HG02571 (cell line): ENCODE data around the gene SHLD1.

Source experiments
- ATAC-seq: cut with Tn5 transposase; IDR thresholded peaks from one replicate; pipeline ENCODE4 v1.9.1; 2021; ENCODE audit warnings: mild to moderate bottlenecking, moderate library complexity; ENCODE audit not compliant: unreplicated experiment

SHLD1 gene

GRCh38 chr20:5844063-5844681 lies 94.0 kb downstream of the SHLD1 start:
- peak; percentile 70 for ATAC-seq

GRCh38 chr20:5845681-5846615 lies 95.7 kb downstream of the SHLD1 start:
- ATAC-seq = no peak

- no peak for ATAC-seq
Measured at GRCh38 chr20:5848711-5849505, 98.7 kb downstream of the SHLD1 start.

GRCh38 chr20:5855939-5856338 lies 105.7 kb downstream of the SHLD1 start:
- ATAC-seq = no peak

GRCh38 chr20:5859608-5860007 lies 109.4 kb downstream of the SHLD1 start:
- no peak for ATAC-seq

- ATAC-seq = no peak
Measured at GRCh38 chr20:5862703-5863039, 112.5 kb downstream of the SHLD1 start.

- no peak for ATAC-seq
Measured at GRCh38 chr20:5863040-5863833, 113.0 kb downstream of the SHLD1 start.

GRCh38 chr20:5864428-5864827 lies 114.2 kb downstream of the SHLD1 start:
- no peak for ATAC-seq

- no peak for ATAC-seq
Measured at GRCh38 chr20:5864873-5865587, 114.8 kb downstream of the SHLD1 start.

GRCh38 chr20:5865604-5866003 lies 115.4 kb downstream of the SHLD1 start:
- ATAC-seq = no peak

GRCh38 chr20:5870568-5870981 lies 120.4 kb downstream of the SHLD1 start:
- no peak for ATAC-seq

- no peak for ATAC-seq
Measured at GRCh38 chr20:5871459-5872410, 121.5 kb downstream of the SHLD1 start.

- ATAC-seq = no peak
Measured at GRCh38 chr20:5877128-5877527, 126.9 kb downstream of the SHLD1 start.

GRCh38 chr20:5880326-5880725 lies 130.1 kb downstream of the SHLD1 start:
- no peak for ATAC-seq

GRCh38 chr20:5881703-5882102 lies 131.5 kb downstream of the SHLD1 start:
- ATAC-seq = no peak

- ATAC-seq = no peak
Measured at GRCh38 chr20:5882166-5882565, 132.0 kb downstream of the SHLD1 start.

GRCh38 chr20:5884465-5885335 lies 134.5 kb downstream of the SHLD1 start:
- ATAC-seq = no peak

- no peak for ATAC-seq
Measured at GRCh38 chr20:5885866-5886265, 135.7 kb downstream of the SHLD1 start.
